K562 (cell line): ENCODE results near the gene RBP3. TPM values are rescaled to one million over a fixed set of nuclear protein-coding genes. Genes with fewer than 3 reads are reported as not detected.

Source experiments
- ATAC-seq: fragments of 200-7000 bp; cut with Tn5 transposase; 3 replicates; pipeline ENCODE4 v1.9.1; 2020; ENCODE audit warnings: moderate library complexity
- BruUV-seq: library from RNA; stranded (reverse); fragments of 400-500 nt; replicated peaks from 2 replicates; lab custom pipeline; 2021; lab: Mats Ljungman, UMichigan
- CTCF ChIA-PET: fragments of 300-600 bp; formaldehyde crosslinking; extraction: SDS; loops from one replicate; lab custom pipeline; 2021; ENCODE audit warnings: low intra/inter-chr PET ratio; lab: Yijun Ruan, JAX
- POLR2A ChIA-PET: fragments of 300-600, 350-650 bp; sonication (Branson Sonifier 250); formaldehyde crosslinking; extraction: SDS; loops from one replicate; lab custom pipeline; 2021; ENCODE audit warnings: antibody characterized with exemption, inconsistent platforms; lab: Yijun Ruan, JAX
- DNase-seq, 4 experiments: peaks; one replicate each; pipeline versions ENCODE4 v3.0.0 to v3.0.0-alpha.2; 2011 to 2018; ENCODE audit warnings: low spot score in 3 of 4, mixed read lengths in 3 of 4; ENCODE audit errors: extremely low read depth in 1 of 4
- FAIRE-seq: peaks from 2 replicates; lab custom pipeline; 2011; peaks lifted over from hg19 to GRCh38; lab: Jason Lieb, UNC
- H2AFZ ChIP-seq: 2 replicates; pipeline ENCODE4 v1.6.0; 2011; ENCODE audit warnings: low read depth, low read length, control low read depth, inconsistent platforms
- H3K27ac ChIP-seq: fragments of 200-600 bp; 3 replicates; pipeline ENCODE4 v1.8.0; 2011; ENCODE audit warnings: low read depth, mild to moderate bottlenecking, control low read depth, inconsistent platforms, low read length, moderate library complexity, mixed read lengths; ENCODE audit errors: extremely low read depth
- H3K27me3 ChIP-seq, 2 experiments: fragments of 300-600 bp in 1 of 2; 2 replicates in 1 of 2; 3 replicates in 1 of 2; pipeline versions ENCODE4 v1.6.0 to v1.8.0; 2011; ENCODE audit warnings: inconsistent platforms in 2 of 2, low read length in 2 of 2, mild to moderate bottlenecking in 1 of 2, mixed read lengths in 1 of 2, moderate library complexity in 1 of 2; ENCODE audit not compliant: control insufficient read depth in 2 of 2, insufficient read depth in 2 of 2
- H3K36me3 ChIP-seq: fragments of 300-600 bp; 3 replicates; pipeline ENCODE4 v1.8.0; 2011; ENCODE audit warnings: mild to moderate bottlenecking, low read length, inconsistent platforms; ENCODE audit not compliant: control insufficient read depth, insufficient read depth
- H3K4me1 ChIP-seq, 2 experiments: fragments of 200-600 bp in 1 of 2; replicated peaks in 1 of 2; 2 replicates in 1 of 2; 3 replicates in 1 of 2; pipeline versions ENCODE4 v1.5.1 to v1.8.0; 2011; ENCODE audit warnings: inconsistent platforms in 2 of 2, low read length in 2 of 2, mild to moderate bottlenecking in 1 of 2, mixed read lengths in 1 of 2, moderate library complexity in 1 of 2; ENCODE audit not compliant: control insufficient read depth in 2 of 2, insufficient read depth in 2 of 2
- H3K4me2 ChIP-seq: 2 replicates; pipeline ENCODE4 v1.6.1; 2011; ENCODE audit warnings: low read length, control low read depth, inconsistent platforms, mixed read lengths; ENCODE audit not compliant: insufficient read depth
- H3K4me3 ChIP-seq: fragments of 200-600 bp; sonication (generic), shearing (Covaris generic); 2 replicates; pipeline ENCODE4 v1.5.1; 2016; ENCODE audit warnings: control low read depth, inconsistent platforms
- H3K79me2 ChIP-seq: fragments of 200-600 bp; 3 replicates; pipeline ENCODE4 v1.8.0; 2011; ENCODE audit warnings: low read length, inconsistent platforms; ENCODE audit not compliant: control insufficient read depth, insufficient read depth
- H3K9ac ChIP-seq, 2 experiments: 2 replicates each; pipeline versions ENCODE4 v1.6.0 to v1.6.1; 2011; ENCODE audit warnings: low read depth in 2 of 2, low read length in 2 of 2, control low read depth in 1 of 2, inconsistent platforms in 1 of 2, mild to moderate bottlenecking in 1 of 2, mixed read lengths in 1 of 2; ENCODE audit not compliant: insufficient read depth in 1 of 2
- H3K9me1 ChIP-seq: one replicate; pipeline ENCODE4 v1.6.0; 2011; ENCODE audit warnings: inconsistent platforms, mild to moderate bottlenecking, low read length, moderate library complexity; ENCODE audit not compliant: control insufficient read depth, insufficient read depth
- H3K9me3 ChIP-seq: replicated peaks from 2 replicates; pipeline ENCODE4 v1.5.1; 2011; ENCODE audit warnings: low read depth, low read length, inconsistent platforms; ENCODE audit not compliant: control insufficient read depth, insufficient read depth
- H4K20me1 ChIP-seq: replicated peaks from 2 replicates; pipeline ENCODE4 v1.6.1; 2011; ENCODE audit warnings: low read length, inconsistent platforms, mixed read lengths; ENCODE audit not compliant: control insufficient read depth, insufficient read depth
- CREB3L1 ChIP-seq: fragments of 450-650 bp; IDR thresholded peaks from 2 replicates; pipeline ENCODE4 v1.6.1; 2014; ENCODE audit warnings: low read depth, mild to moderate bottlenecking, moderate library complexity, borderline replicate concordance
- HDAC3 ChIP-seq: fragments of 450-650 bp; IDR thresholded peaks from 2 replicates; pipeline ENCODE4 v1.6.1; 2018; ENCODE audit warnings: borderline replicate concordance, mild to moderate bottlenecking, moderate library complexity; ENCODE audit not compliant: partially characterized antibody
- HNRNPK ChIP-seq: fragments of 200-400 bp; formaldehyde crosslinking; IDR thresholded peaks from one replicate; pipeline ENCODE4 v1.6.1; 2018; ENCODE audit warnings: mild to moderate bottlenecking, low read depth, low read length; ENCODE audit not compliant: poor library complexity, severe bottlenecking
- MAFK ChIP-seq: IDR thresholded peaks from 2 replicates; pipeline ENCODE4 v1.6.1; 2011; ENCODE audit warnings: low read length, improper control_type of control experiment
- MLX ChIP-seq, 2 experiments: fragments of 450-650 bp in 1 of 2; sonication (generic) in 1 of 2; formaldehyde crosslinking; conservative IDR thresholded peaks; 2 replicates each; pipeline versions ENCODE4 v1.4.0 to v1.8.1; 2020 to 2022; ENCODE audit warnings: mild to moderate bottlenecking in 1 of 2, missing genetic modification reagents in 1 of 2
- NCOA6 ChIP-seq: fragments of 450-650 bp; IDR thresholded peaks from 2 replicates; pipeline ENCODE4 v1.6.1; 2017; ENCODE audit warnings: mild to moderate bottlenecking
- PTTG1 ChIP-seq: fragments of 450-650 bp; IDR thresholded peaks from 2 replicates; pipeline ENCODE4 v1.6.1; 2016; ENCODE audit warnings: low read depth, mild to moderate bottlenecking, missing genetic modification characterization, missing compliant biosample characterization
- RBM34 ChIP-seq: fragments of 200-400 bp; formaldehyde crosslinking; IDR thresholded peaks from 2 replicates; pipeline ENCODE4 v1.6.1; 2018; ENCODE audit warnings: low read length, borderline replicate concordance; ENCODE audit not compliant: insufficient read depth
- SIN3A ChIP-seq, 2 experiments: fragments of 150-350 bp in 1 of 2; IDR thresholded peaks; 2 replicates each; pipeline ENCODE4 v1.6.1; 2011 to 2016; ENCODE audit warnings: borderline replicate concordance in 2 of 2, low read depth in 2 of 2, low read length in 2 of 2, mild to moderate bottlenecking in 2 of 2, moderate library complexity in 2 of 2; ENCODE audit not compliant: control insufficient read depth in 1 of 2
- SMAD2 ChIP-seq: fragments of 150-350 bp; IDR thresholded peaks from 2 replicates; pipeline ENCODE4 v1.6.1; 2014; ENCODE audit warnings: low read depth, mild to moderate bottlenecking, low read length
- TAF7 ChIP-seq: fragments of 450-650 bp; IDR thresholded peaks from 2 replicates; pipeline ENCODE4 v1.6.1; 2016; ENCODE audit warnings: missing genetic modification characterization, missing compliant biosample characterization
- ZNF23 ChIP-seq: fragments of 250-450 bp; sonication (Bioruptor Pico); IDR thresholded peaks from 2 replicates; pipeline ENCODE4 v1.4.0; 2020; ENCODE audit warnings: mild to moderate bottlenecking
- WGBS: fragments of 100-300 bp; shearing (Covaris generic); methylation state at CpG from one replicate; pipeline ENCODE4 v1.1.6; 2016; ENCODE audit warnings: low coverage, mixed read lengths; ENCODE audit not compliant: insufficient coverage; ENCODE audit errors: missing lambda C conversion rate; 5-methylcytosine and 5-hydroxymethylcytosine counted together
- in situ Hi-C: fragments of 300-500 bp; cut with MboI; formaldehyde crosslinking; loops from 4 replicates; pipeline ENCODE4 v1.15.0; 2018; ENCODE audit warnings: inconsistent platforms, mixed read lengths
- intact Hi-C: fragments of 100-400 bp; cut with micrococcal nuclease; formaldehyde crosslinking; loops from 2 replicates; pipeline ENCODE4 v1.14.2; 2022
- polyA plus RNA-seq, 8 experiments: library from polyadenylated mRNA; depleted of rRNA in 4 of 8; stranded (reverse) in 5 of 8; unstranded in 3 of 8; fragments of >200 nt; fragmentation: Nextera tagmentation in 2 of 8; fragmentation: Illumina TruSeq in 1 of 8; extraction: Ambion mirVana in 2 of 8; extraction: Trizol in 1 of 8; gene quantifications; 2 replicates each; pipeline versions ENCODE4 v1.2.1 to v1.2.3, GENCODE V29; 2011 to 2014; ENCODE audit warnings: inconsistent platforms in 1 of 8, missing spikeins in 1 of 8
- total RNA-seq, 7 experiments: library from RNA; depleted of rRNA in 6 of 7; stranded (reverse); fragments of >200 nt in 6 of 7; fragmentation: Illumina TruSeq in 2 of 7; extraction: Trizol in 2 of 7; gene quantifications; 2 replicates each; pipeline versions ENCODE4 v1.2.1 to v1.2.3, GENCODE V29; 2011 to 2021; ENCODE audit warnings: low replicate concordance in 1 of 7
- TF ChIP-seq, protein P1 (sequence below): fragments of 450-650 bp; conservative IDR thresholded peaks from 2 replicates; pipeline ENCODE4 v1.6.1; 2016; ENCODE audit warnings: missing genetic modification characterization, low read depth, mild to moderate bottlenecking, control low read depth, missing compliant biosample characterization
- TF ChIP-seq, protein P2 (sequence below): sonication (generic); formaldehyde crosslinking; IDR thresholded peaks from 2 replicates; pipeline ENCODE4 v1.8.0; 2022; ENCODE audit warnings: mild to moderate bottlenecking, low read depth, missing genetic modification reagents

Gene RBP3
- total and polyA plus RNA-seq, 9 of the 15 experiments (the other 6 are each of a cell fraction or from before 2014, with no cell fraction given) = not detected

DNA sequence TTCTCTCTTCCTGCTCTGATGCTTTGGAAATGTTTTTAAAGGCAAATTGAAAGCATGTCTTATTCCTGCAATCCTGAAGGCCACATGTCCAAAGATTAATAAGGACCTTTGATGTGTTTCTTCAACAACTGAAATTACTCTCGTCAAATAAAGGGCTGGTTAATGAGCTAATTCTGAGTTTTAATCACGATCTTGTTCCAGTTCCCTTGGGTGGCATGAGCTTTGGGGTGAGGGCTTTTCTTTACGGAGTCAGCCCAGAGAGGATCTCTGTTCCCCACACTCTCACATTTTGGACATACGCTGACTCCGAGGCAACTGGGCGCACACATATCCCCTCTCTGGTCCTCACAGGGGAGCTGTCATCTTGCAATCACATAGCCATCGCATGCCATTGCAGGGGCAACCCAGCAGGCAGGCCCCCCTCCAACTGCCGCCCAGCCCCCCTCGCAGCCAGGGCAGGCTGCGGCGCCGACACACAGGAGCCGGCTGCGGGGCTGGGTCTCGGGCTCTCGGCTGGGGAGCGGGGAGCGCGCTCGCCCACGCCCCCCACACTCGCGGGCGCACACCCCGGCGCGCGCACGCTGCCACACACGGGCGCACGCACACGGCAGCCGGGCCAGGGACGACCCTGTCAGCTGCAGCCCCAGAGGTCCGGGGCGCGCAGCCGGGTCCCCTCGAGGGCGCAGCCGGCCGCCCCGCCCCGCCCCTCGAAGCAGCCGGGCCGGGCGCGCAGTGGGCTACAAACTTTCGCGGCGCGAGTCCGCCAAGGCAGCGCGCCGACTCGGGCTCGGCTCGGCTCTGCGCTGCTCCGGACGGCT, 48.3 kb upstream of the RBP3 start, which contains the start of gene GDF10:
Gene GDF10 (plus strand): TSS at position 587 of the 818 bp plus-strand sequence. CDS start 455 bp downstream, outside the sequence.
- Histone ChIP-seq H3K27ac (no peak within 1 kb of the TSS), H3K36me3 (no peaks in the 10 kb centered on the region), H3K27me3 (peaks cover 37 to 64% of the 10 kb centered on the region in 2 experiments), H2AFZ (no peak within 1 kb of the TSS)
- intact Hi-C loops = no loop called here
- WGBS = 17% methylated on average over 46 of the region's 64 CpGs
- ATAC-seq = no peak
- no peak for TF ChIP-seq ZNF23 (CRISPR knock-in tag)
- TF ChIP-seq SMAD2 = no peak
- TF ChIP-seq NCOA6 = no peak
- TF ChIP-seq, protein P1, sequence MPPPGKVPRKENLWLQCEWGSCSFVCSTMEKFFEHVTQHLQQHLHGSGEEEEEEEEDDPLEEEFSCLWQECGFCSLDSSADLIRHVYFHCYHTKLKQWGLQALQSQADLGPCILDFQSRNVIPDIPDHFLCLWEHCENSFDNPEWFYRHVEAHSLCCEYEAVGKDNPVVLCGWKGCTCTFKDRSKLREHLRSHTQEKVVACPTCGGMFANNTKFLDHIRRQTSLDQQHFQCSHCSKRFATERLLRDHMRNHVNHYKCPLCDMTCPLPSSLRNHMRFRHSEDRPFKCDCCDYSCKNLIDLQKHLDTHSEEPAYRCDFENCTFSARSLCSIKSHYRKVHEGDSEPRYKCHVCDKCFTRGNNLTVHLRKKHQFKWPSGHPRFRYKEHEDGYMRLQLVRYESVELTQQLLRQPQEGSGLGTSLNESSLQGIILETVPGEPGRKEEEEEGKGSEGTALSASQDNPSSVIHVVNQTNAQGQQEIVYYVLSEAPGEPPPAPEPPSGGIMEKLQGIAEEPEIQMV (tag) = no peak
- TF ChIP-seq HDAC3 = no peak
- no peak for TF ChIP-seq MAFK
- no peak for TF ChIP-seq HNRNPK
- TF ChIP-seq MLX (CRISPR knock-in tag; conservative IDR thresholded peaks at IDR 0.05) = no peak
- no peak for TF ChIP-seq SIN3A (IDR thresholded peaks at IDR 0.05; ENCODE audit: borderline replicate concordance in 2 of 2, control insufficient read depth in 1 of 2, low read depth in 2 of 2, low read length in 2 of 2)
- TF ChIP-seq RBM34 = no peak
- no peak for TF ChIP-seq CREB3L1
- TF ChIP-seq, protein P2, sequence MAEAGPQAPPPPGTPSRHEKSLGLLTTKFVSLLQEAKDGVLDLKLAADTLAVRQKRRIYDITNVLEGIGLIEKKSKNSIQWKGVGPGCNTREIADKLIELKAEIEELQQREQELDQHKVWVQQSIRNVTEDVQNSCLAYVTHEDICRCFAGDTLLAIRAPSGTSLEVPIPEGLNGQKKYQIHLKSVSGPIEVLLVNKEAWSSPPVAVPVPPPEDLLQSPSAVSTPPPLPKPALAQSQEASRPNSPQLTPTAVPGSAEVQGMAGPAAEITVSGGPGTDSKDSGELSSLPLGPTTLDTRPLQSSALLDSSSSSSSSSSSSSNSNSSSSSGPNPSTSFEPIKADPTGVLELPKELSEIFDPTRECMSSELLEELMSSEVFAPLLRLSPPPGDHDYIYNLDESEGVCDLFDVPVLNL = no peak
- TF ChIP-seq PTTG1 (tag) = no peak
- TF ChIP-seq TAF7 (tag) = no peak
- TF ChIP-seq, all 486 proteins: peak for 0
- Histone ChIP-seq H3K9ac (no peak within 1 kb of the TSS), H3K79me2 (no peaks in the 10 kb centered on the region), H3K4me1 (peaks cover 0 to 10% of the 10 kb centered on the region in 2 experiments; a peak in 1 of 5 replicates), H3K4me2 (no peak within 1 kb of the TSS), H3K9me3 (no peaks in the 10 kb centered on the region), H3K9me1 (no peaks in the 10 kb centered on the region), H3K4me3 (no peak within 1 kb of the TSS), H4K20me1 (0 out of 2 replicates have a peak, but pooled peaks cover 7% of the 10 kb centered on the region)
- CTCF ChIA-PET = no interaction called here
- no peak for FAIRE-seq
- in situ Hi-C loops = no loop called here
- DNase-seq = no peak
- no TSS peak for BruUV-seq
- POLR2A ChIA-PET = interaction anchor here (0.8 kb wide), 1 partner anchor 30 kb away, joined by 3 read pairs; no protein-coding TSS in a partner anchor
